HG03442 (cell line): ENCODE measurements around the gene ZNF155.
"Not testable (repeated sequence)": the region's sequence is repeated elsewhere in the genome, so short reads cannot be mapped to it uniquely, and the experiment has no call there.

Source experiments
- ATAC-seq: cut with Tn5 transposase; IDR thresholded peaks from one replicate; pipeline ENCODE4 v1.9.1; 2021; ENCODE audit warnings: mild to moderate bottlenecking, moderate library complexity; ENCODE audit not compliant: unreplicated experiment

Gene ZNF155

DNA sequence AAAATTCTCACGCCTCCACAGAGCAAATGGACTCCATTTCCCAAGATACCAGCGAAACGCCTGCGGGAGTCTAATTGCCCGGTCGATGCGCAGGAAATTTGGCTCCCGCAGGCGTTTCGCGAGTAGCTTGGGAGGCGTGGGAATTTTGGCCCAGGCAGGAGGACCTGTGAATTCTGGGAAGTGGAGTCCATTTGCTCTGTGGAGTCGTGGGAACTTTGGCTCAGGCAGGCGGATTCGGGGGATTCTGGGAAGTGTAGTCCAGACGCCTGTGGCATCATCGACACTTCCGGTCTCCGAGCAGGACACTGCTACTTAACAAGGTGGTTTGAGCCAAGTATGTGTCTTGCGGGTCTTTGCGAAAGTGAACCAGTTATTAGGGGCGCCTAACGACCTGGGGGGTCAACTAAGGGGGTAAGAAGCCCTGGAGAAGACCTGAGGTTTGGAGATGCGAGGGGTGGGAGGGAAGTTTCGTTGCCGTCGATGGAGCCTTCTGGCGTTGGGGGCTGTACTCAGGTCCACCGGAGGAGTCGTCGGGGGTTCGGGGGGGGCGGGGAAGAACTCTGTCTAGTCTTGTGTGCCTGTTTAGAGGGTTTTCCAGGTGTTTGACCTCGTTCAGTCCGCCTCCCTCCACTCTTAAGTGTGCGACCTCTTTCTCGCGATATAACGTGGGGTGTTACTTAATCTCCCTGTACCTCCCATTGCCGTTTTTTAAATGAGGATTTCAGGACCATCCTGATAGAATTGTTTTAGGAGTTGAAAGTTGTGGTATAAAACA, at the start of gene ZNF155:
TSS of gene ZNF155 (plus strand) at position 277 of the 775 bp plus-strand sequence. CDS start 4,356 bp downstream, outside the sequence.
- peak; percentile 83 for ATAC-seq

DNA sequence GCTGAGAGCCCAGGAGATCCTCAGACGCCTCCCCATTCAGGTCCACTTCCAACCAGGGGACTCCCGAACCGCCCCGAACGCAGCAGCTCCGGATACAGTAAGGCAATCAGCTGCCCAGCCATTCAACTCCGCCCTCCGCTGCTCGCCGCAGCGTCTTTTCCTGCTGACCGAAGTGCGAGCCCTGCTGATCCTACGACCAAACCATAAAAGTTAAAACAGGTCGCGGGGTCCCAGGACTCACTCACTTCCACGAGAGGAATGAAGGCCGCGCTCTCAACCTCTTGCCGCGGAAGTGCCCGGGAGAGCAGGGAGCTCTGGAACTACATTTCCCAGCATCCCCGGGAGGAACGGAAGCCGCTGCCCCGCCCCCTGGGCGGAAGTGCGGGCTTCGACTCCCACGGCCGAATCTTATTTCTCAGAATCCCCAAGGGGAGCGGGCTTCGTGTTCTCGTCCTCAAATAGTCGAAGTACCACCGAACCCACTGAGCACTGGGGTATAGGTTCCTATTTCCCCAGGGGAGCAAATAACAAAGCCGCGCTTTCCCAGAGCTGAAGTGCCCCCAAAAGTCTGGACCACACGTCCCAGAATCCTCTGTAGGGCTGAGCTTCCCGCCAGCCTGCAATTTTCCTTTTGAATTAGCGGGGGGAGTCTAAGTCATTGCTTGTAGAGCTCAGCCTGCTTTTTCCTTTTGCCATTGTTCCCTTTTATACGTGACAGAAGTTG, 48.8 kb upstream of the ZNF155 start, which contains the start of gene ZNF45:
TSS of gene ZNF45 (minus strand) at position 298 of the 724 bp plus-strand sequence. CDS start 13,097 bp downstream, outside the sequence.
- ATAC-seq: peak; percentile 86

DNA sequence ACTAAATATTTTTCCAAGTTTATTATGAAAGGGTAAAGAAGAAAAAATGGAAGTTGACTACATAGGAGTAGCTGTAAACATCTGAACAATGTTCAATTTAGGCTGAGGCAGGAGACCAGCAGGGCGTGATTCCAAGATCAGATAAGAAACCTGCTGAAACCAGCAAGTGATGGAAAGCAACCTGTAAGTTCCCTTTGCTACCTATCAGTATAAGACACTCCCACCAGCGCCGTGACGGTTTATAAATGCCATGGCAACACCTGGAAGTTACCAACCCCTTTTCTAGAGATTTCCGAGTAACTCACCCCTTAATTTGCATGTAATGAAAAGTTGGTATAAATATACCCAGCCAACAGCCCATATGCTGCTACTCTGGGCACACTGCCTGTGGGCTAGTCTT, 47.8 kb upstream of the ZNF155 start:
- ATAC-seq: no peak

DNA sequence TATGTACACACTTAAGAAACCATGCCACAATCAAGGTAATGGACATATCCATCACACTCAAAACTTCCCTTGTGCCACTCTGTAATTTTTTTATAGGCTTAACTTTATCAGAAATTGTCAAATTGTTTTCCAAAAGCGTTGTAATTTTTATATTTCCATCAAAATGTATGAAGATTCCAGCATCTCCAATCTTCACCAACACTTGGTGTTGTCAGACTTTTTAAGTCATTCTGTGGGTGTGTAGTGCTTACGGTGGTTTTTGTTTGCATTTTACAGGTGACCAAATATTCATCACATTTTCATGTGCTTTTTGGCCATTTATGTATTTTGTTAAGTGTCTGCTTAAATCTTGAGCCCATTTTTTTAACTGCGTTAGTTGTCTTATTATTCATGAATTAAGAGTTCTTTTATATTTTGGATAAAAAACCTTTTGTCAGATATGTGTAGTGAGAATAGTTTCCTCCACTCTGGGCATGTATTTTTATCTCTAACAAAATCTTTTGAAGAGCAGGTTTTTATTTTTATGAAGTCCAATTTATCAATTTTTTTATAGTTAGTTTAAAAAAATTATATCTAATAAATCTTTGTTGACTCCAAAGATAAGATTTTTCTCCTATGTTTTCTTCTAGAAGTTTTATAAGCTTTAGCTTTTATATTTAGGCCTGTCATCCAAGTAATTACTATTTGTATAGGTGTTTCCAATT, 44.3 kb upstream of the ZNF155 start:
- no peak for ATAC-seq

DNA sequence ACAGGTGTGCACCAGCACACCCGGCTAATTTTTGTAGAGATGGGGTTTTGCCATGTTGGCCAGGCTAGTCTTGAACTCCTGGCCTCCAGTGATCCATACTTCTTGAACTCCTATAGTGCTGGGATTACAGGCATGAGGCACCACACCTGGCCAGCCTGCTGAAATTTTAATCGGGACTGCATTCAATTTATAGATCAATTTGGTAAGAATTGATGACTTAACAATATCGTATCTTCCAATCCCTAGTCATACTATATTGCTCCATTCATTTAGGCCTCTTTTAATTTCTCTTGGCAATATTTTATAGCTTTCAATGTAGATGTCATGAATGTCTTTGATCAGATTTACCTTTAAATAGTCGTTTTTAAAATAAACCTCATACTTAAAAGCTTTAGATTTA, 43.3 kb upstream of the ZNF155 start:
- no peak for ATAC-seq

DNA sequence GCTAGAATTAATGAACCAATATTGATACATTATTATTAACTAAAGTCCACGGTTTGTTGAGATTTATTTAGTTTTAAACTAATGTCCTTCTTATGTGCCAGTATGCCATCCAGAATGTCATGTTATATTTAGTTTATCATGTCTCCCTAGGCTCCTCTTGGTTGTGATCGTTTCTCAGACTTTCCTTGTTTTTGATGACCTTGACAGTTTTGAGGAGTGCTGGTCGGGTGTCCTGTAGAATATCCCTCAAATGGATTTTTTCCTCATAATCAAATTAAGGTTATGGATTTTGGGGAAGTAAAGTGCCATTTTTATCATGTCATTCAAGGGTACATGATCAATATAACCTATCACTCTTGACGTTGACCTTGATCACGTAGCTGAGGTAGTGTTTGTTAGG, 42.8 kb upstream of the ZNF155 start:
- no peak for ATAC-seq

DNA sequence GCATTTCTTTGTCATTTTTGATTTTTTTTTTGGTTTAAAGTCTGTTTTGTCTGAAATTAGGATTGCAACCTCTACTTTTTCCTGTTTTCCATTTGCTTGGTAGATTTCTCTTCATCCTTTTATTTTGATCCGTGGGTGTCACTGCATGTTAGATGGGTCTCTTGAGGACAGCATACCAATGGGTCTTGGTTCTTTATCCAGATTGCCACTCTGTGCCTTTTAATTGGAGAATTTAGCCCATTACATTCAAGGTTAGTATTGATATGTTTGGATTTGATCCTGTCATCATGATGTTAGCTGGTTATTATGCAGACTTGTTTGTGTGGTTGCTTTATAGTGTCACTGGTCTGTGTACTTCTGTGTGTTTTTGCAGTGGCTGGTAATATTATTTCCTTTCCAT, 36.6 kb upstream of the ZNF155 start:
- not testable (repeated sequence) for ATAC-seq

DNA sequence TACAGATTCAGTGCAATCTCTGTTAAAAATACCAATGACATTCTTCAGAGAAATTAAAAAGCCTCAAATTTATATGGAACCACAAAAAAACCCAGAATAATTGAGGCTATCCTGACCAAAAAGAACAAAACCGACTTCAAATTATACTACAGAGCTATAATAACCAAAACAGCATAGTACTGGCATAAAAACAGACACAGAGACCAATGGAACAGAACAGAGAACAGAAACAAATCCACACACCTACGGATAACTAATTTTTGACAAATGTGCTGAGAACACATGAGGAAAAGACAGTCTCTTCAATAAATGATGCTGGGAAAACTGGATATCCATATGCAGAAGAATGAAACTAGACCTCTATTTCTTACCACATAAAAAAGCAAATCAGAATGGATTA, 34.2 kb upstream of the ZNF155 start:
- not testable (repeated sequence) for ATAC-seq

DNA sequence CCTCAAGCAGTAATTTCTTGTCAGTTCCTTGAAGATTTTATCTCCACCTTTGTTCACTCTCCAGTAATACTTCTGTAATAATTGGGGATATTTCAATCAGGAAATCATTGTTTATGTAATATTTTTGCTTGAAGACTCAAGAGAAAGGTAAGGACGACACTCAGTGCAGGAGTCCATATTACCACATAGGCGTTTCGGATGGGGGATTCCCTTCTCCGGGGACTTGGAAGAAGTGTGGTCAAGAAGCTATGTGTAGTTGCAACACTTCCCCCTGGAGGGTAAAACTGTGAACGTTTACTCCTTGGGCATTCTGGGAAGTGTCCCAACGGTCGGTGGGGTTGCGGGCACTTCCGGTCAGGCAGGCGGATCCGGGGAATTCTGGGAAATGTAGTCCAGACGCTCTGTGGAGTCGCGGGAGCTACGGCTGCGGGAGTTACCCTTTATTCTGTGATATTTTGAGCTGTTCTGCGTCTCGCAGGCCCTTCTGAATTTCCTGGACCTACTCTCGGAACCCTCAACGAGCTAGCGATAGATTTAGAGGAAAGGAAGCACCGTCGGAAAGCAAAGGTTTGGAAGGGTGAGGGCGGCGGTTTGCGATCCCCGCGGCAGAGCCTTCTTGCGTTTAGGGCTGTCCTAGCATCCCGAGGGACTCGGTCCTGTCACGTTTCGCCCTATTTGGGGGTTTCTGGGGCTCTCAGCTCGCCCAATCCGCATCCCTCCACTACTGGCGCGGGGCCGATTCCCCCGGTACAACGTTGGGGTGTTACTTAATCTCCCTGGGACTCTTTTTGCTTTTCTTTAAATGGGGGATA, 32.9 kb upstream of the ZNF155 start, which contains the start of gene ZNF221:
TSS of gene ZNF221 (plus strand) at position 395 of the 812 bp plus-strand sequence. CDS start 11,499 bp downstream, outside the sequence.
- peak; percentile 87 for ATAC-seq

DNA sequence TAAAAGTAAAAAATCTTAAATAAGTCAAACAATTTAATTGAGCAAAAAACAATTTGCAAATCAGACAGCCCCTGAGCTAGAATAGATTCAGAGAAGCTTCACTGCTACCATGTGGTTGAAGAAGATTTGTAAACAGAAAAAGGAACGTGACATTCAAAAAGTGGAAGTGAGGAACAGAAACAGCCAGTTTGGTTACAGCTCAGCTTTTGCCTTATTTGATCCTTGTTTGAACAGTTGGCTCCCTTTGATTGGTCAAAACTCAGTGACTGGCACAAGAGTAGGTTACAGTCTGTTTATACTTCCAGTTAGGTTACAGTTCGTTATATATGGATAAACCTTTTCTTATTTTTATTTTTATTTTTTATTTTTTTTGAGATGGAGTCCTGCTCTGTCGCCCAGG, 27.2 kb upstream of the ZNF155 start:
- ATAC-seq: no peak

DNA sequence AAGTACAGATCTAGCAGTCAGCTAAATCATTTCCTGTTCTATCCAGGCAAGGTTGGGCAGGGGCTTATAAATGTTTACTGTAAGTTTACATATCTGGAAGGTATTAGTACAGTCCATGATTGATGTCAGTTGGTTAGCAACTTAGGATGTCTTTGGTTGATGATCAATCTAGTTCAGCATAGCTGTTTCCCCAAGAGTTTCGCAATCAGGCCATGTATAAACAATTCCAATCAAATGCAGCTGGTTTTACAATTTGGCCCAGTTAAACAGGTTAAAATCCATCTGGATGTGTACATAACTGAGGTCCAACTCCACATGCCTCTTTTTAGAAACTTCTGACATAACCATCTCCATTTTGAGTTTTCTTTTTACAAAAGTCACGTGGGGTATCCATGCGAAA, 26.1 kb upstream of the ZNF155 start:
- no peak for ATAC-seq

DNA sequence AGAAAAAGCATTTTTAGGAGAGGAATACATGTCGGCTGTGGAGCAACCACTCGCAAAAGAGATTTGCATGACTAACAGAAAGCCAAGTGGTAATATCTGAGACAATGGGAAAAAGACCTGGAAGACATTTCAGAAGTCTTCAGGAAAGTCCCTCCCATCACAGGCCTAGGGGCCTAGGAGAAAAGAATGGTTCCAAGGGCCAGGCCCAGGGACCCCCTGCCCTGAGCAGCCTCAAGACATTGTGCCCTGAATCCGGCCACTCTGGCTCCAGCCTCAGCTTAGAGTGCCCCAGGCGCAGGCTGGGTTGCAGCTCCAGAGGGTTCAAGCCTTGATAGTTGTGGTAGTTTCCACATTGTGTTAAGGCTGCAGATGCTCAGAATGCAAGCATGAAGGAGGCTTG, 23.6 kb upstream of the ZNF155 start:
- ATAC-seq: no peak

DNA sequence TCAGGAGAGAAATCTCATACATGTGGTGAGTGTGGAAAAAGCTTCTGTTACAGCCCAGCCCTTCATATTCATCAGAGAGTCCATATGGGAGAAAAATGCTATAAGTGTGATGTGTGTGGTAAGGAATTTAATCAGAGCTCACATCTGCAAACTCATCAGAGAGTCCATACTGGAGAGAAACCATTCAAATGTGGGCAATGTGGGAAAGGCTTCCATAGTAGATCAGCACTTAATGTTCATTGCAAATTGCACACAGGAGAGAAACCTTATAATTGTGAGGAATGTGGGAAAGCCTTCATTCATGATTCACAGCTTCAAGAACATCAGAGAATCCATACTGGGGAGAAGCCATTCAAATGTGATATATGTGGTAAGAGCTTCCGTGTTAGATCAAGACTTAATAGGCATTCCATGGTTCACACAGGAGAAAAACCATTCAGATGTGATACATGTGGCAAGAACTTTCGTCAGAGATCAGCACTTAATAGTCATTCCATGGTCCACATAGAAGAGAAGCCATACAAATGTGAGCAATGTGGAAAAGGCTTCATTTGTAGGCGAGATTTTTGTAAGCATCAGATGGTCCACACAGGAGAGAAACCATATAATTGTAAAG, 17.8 kb upstream of the ZNF155 start:
- no peak for ATAC-seq

DNA sequence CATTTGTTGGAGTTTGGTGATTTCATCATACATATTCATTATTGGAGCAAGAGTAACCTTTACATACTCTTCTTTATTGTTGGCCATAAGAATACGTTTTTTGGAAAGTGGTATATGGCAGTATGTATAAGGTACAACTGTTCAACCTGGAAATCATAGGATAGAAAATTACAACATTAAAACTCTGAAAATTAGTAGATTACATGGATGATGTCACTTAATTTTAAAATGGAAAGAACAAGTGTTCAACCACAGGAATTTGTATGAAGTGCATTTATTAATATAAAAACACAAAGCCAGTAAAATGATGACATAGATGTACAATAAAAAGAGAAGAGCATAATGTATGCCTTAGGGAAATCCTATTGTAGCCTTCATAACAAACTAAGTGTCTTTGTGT, 7.3 kb upstream of the ZNF155 start:
- ATAC-seq: no peak

DNA sequence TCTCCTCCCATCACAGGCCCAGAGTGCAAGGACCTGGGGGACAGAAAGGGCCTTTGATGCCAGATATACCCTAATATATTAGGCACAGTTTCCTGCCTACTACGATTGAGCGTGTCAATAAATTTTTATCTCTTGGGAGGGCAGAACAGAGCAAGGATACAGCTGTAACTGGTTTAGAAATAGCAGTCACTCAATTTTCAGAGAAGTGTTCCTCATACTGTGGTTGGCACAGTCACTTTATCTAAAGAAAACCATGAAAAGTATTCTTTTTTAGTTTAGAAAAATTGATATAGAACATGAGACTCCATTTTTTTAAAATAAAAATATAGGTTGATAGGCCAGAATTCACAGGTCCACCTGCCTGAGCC, 460 bp upstream of the ZNF155 start:
- no peak for ATAC-seq

DNA sequence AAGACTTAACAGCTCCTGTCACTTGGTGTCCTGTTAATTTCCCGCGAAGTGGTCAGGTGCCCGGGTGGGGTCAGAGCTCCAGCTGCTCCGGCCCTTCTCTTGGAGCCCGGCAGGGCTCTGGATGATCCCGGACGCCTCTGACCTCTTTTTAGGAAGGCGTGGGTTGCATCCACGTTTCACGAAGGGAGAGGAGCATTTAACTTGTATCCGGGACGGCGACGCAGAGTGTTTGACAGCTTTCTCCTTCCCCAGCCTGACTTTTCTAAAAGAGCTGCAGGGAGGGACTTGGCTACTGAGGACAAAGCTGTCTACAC, 656 bp downstream of the ZNF155 start:
- no peak for ATAC-seq

DNA sequence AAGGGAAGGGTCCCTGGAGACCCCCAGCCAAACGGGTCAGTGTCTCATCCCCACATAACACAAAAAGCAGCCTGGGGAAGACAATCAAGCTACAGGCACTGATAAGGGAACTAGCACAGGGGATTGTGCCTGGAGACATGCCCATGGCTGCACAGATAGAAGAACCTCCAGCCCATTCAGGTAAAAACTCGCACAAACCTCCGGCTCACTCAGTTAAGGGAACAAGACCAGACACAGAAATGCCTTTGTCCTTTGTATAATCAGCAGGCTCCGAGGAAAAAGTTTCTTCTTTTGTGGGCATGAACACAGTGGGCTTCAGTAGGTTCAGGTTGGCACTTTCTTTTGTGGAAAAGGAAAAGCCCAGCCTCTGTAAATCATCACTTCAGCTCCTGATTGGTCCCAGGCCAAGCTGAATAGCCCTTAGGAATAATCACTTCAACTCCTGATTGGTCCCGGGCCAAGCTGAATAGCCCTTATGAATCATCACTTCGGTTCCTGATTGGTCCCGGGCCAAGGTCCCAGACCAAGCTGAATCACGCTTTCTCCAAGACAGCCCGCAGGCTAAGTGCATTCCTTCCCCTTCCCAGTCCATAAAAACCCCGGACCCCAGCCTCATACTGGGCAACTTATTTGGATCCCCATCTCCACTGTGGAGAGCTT, 13.8 kb downstream of the ZNF155 start:
- no peak for ATAC-seq

DNA sequence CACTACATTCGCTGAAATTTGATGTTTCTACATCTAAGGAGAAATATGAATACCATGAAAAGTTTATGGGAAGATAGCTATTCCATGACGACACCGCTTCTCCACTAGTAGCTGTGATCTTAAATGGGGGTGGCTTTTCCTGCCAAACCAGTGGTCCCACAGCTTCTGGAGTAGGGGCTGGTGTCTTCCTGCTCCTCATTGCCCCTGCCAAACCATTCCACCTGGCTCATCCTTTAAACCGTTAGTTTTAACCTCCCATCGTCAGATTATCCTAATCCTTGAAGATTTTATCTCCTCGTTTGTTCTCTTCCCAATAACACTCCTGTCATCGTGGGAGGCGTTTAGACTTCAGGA, 18.2 kb downstream of the ZNF155 start:
- no peak for ATAC-seq

DNA sequence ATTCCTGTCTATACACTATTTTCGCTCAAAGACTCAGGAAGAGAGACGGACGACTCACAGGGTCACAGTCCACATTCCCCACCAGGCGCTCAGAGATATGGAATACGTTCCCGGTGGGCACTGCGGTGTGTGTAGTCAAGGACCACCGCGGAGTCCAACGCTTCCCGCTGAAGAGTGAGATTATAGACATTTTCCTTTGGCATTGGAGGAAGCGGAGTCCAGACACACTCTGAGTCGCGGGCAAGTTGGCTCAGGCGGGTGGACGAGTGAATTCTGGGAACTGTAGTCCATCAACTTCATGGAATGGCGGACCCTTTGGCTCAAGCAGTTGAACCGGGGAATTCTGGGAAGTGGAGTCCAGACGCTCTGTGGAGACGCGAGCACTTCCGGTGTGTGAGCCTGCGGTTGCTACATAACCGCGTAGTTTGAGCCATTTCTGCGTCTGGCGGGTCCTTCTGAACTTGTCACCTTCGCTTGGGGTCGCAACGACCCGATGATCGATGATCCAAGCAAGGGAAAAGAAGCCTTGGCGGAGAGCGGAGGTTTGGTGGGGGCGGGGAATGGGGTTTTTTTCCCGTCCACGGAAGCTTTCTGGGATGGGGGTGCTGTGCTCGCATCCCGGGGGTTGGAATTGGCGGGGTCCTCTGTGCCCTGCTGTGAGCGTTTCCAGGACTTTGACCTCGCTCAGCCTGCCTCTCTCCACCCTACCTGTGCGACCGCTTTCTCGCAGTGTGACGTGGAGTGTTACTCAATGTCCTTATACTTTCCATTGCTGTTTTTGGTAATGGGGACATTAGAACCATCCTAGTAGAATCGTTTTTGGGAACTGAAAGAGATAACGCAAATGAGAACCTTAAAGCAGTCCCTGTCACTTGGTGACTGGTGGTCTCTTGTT, 18.8 kb downstream of the ZNF155 start, which contains the start of gene ZNF230:
TSS of gene ZNF230 (plus strand) at position 392 of the 895 bp plus-strand sequence. CDS start 4,122 bp downstream, outside the sequence.
- peak; percentile 87 for ATAC-seq
